ENCODE data around the gene CACHD1.

DNA sequence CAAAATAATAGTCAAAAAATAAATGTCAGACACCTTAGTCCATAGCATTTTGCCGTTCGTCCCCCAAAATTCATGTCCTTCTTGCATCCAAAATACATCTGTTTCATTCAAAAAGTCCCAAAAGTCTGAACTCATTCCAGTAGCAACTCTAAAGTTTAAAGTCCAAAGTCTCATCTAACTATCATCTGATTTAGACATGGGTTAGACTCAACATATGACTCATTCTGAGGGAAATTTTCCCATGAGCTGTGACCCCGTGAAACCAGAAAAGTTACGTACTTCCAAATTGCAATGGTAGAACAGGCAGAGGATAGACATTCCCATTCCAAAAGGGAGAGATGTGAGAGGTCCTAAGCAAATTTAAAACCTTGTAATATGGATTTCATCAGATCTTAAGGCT is 48.6 kb upstream of the CACHD1 start:
- TF ChIP-seq, protein P1, sequence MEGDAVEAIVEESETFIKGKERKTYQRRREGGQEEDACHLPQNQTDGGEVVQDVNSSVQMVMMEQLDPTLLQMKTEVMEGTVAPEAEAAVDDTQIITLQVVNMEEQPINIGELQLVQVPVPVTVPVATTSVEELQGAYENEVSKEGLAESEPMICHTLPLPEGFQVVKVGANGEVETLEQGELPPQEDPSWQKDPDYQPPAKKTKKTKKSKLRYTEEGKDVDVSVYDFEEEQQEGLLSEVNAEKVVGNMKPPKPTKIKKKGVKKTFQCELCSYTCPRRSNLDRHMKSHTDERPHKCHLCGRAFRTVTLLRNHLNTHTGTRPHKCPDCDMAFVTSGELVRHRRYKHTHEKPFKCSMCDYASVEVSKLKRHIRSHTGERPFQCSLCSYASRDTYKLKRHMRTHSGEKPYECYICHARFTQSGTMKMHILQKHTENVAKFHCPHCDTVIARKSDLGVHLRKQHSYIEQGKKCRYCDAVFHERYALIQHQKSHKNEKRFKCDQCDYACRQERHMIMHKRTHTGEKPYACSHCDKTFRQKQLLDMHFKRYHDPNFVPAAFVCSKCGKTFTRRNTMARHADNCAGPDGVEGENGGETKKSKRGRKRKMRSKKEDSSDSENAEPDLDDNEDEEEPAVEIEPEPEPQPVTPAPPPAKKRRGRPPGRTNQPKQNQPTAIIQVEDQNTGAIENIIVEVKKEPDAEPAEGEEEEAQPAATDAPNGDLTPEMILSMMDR (IDR thresholded peaks at IDR 0.05 in 4 of 5, conservative IDR thresholded peaks at IDR 0.05 in 1 of 5), result no peak
- no peak for TF ChIP-seq POLR2A (IDR thresholded peaks at IDR 0.05)

Measured in gastrocnemius medialis (tissue), 4 donors.